NCI-H1105 treated with DMSO at 0.1 percent for 48 hours (cell line): Measurements from ENCODE around the gene RAI14.
"Not testable (repeated sequence)": the region's sequence is repeated elsewhere in the genome, so short reads cannot be mapped to it uniquely, and the experiment has no call there.

ENCODE experiments used
- DNase-seq: peaks from one replicate; lab custom pipeline; 2025; lab: John Stamatoyannopoulos, UW

RAI14 gene

DNA sequence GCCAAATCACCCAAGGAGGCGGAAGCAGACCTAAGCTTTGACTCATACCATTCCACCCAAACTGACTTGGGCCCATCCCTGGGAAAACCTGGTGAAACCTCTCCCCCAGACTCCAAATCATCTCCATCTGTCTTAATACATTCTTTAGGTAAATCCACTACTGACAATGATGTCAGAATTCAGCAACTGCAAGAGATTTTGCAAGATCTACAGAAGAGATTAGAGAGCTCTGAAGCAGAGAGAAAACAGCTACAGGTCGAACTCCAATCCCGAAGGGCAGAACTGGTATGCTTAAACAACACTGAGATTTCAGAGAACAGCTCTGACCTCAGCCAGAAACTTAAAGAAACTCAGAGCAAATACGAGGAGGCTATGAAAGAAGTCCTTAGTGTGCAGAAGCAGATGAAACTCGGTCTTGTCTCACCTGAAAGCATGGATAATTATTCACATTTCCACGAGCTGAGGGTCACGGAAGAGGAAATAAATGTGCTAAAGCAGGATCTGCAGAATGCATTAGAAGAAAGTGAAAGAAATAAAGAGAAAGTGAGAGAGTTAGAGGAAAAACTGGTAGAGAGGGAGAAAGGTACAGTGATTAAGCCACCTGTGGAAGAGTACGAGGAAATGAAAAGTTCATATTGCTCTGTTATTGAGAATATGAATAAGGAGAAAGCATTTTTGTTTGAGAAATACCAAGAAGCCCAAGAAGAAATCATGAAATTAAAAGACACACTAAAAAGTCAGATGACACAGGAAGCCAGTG lies 167.0 kb downstream of the RAI14 start:
- no peak for DNase-seq

DNA sequence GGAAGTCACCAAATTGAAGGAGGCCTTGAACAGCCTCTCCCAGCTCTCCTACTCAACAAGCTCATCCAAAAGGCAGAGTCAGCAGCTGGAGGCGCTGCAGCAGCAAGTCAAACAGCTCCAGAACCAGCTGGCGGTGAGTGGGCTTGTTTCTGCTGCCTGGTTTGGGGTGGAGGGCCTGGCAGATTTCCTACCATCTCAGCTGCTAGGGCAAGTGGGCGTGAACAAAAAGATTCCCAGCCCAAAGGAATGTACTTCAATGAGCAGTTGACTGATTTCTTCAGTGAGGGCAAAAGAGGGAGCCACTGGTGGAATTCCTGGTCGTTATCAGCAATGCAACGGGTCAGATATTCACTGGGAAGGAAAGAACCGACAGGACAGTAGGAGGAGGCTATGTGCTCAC lies 170.2 kb downstream of the RAI14 start:
- DNase-seq, result no peak

GRCh38 chr5:34827588-34828506 lies 171.7 kb downstream of the RAI14 start:
- no peak for DNase-seq

DNA sequence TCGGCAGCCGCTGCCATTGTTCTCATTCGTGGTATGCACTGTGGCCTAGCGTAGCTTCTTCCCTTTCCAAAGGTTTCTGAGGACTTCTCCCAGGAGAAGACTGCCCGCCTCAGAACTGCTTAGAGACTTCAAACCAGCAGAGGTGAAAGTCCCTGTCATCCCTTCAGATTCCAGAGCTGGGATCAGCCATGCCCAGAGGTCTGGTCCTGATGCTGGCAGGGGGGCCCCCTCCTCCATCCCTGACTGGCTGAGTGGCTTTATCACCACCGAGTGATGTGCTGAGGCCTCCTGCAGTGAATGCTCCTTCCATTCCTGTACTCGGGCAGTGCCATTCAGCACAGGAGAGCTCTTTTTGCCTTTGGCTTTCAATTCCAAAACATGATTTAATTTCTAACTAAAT lies 174.7 kb downstream of the RAI14 start:
- DNase-seq, result not testable (repeated sequence)

DNA sequence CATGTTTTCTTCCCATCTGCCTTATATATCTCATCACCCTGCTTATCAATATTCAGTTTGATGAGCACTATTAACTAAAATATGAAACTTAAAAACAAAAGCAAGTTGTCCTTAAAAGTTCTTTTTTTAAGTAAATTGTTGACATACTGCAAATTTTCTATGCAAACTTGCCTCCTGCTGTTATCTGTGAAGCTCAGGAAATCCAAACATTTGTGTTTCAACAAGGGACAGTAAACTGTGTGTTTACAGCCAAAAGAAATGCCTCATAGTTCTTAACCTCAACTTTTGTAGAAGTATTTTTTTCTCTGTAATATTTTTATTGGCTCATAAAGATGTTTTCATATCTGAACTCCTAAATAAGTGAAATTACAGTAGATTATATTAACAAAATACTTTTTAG lies 175.2 kb downstream of the RAI14 start:
- DNase-seq, result no peak

DNA sequence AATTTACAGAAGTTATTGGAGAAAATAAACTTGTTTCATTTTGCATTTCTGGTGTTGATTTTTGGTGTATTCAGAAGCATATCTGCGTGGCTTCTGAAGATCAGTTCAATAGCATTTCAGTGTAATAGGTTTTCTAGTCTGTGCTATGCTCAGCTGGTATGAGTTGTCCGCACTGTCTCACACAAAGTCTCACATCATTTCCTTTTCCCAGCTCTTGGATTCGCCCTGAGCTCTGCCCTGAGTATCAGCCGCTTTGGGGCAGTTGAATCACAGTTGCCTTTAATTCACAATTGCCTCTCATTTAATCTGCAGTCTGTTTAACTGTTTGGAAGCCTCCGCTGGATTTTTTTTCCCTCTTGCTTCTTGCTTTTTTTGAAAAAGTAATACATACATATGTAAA lies 176.4 kb downstream of the RAI14 start:
- DNase-seq, result no peak

GRCh38 chr5:34833090-34833489 lies 177.0 kb downstream of the RAI14 start:
- DNase-seq, result no peak

- no peak for DNase-seq
These were observed 178.1 kb downstream of the RAI14 start for GRCh38 chr5:34833976-34834793.

GRCh38 chr5:34834794-34835089 lies 178.6 kb downstream of the RAI14 start:
- DNase-seq, result no peak

GRCh38 chr5:34835664-34836063 lies 179.5 kb downstream of the RAI14 start:
- DNase-seq, result no peak

GRCh38 chr5:34838785-34839714 lies 182.9 kb downstream of the RAI14 start, which contains the start of gene TTC23L:
Gene TTC23L, plus strand, starts transcription at chr5:34839164. Its CDS starts 1,508 bp downstream, at chr5:34840672.
- DNase-seq, result peak; percentile 95

DNA sequence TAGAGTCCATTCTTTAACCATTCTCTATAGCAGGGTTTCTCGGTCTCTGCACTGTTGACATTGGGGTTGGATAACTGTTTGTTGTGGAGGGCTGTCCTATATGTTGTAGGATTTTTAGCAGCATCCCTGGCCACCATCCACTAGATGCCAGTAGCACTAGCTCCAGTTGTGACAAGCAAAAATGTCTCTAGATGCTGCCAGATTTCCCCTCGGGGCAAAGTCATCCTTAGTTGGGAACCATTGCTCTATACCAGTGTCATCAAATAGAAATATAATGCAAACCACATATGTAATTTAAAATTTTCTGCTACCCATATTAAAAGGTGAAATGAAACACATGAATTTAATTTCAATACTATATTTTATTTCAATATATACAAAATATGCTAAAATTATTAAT lies 185.7 kb downstream of the RAI14 start:
- no peak for DNase-seq

GRCh38 chr5:34842554-34842953 lies 186.4 kb downstream of the RAI14 start:
- DNase-seq, result no peak

DNA sequence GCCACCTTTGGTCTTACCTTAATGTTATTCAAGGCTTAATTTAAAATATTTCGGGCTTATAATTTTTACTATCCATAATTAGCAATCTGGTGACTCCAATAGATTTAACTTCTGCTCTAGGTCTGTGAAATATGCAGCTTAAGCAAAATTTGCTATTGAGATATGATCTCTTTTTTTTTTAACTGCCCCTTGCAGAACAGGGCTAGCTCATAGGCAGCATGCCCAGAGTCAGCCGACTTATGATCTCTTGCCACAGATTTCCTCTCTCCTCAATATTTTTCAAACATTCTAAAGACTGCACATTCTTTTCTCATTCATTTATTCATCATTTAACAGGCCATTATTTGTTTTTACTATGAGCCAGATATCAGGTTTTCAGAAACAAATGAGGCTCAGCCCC lies 187.4 kb downstream of the RAI14 start:
- no peak for DNase-seq

GRCh38 chr5:34844106-34844505 lies 188.0 kb downstream of the RAI14 start:
- no peak for DNase-seq

DNA sequence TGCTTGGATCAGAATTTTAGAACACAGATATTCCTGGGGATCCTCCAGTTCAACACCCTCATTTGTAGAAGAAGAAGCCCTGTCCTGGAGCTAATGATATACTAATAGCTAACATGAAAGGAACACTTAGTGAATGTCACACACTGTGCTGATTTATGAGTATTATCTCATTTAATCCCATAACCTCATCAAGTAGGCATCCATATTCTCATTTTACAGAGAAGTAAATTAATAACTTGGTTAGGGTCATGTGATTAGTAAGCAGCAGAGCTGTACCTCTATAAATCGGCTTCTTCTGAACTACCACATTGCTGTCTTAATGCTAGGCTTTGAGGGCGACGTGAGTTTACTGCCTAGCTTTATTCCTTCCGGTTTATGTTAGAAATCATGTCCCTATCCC lies 188.9 kb downstream of the RAI14 start:
- DNase-seq, result no peak

DNA sequence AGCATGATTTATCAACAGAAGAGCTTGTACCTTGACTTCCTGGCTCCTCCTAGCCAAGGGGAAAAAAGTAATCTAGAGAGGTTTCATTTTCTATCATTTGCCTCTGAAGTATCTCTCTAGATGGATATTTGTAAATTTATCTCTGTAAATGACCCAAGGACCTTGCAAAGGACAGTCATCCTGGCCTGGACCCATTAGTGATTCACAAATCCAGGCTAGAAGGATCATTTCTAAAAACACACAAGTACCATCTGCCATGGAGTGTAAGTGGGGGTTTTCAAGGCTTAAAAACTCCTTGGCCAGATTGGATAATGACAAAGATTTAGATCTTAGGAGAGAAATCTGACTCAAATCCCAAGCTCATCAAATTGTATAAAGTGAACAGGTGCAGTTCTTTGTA lies 190.9 kb downstream of the RAI14 start:
- no peak for DNase-seq

- DNase-seq, result no peak
These were observed 191.4 kb downstream of the RAI14 start for GRCh38 chr5:34847552-34847951.

DNA sequence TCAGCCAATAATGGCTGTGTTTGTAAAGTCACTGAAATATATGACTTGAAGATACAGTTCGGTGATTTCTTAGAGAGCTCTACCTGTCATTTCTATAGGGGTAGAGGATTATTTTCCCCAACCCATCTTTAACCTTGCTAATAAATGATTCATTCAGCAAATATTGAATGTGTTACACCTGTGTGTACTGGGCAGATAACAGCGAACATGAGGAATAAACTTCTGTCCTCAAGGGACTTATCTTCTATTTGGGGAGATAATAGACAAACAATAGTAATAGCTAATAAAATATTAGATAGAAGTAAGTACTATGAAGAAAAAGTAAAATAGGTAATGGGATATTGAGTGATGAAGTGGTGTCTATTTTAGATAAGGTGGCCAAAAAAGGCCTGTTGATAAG lies 192.1 kb downstream of the RAI14 start:
- DNase-seq, result no peak

- no peak for DNase-seq
These were observed 193.1 kb downstream of the RAI14 start for GRCh38 chr5:34849253-34849652.

DNA sequence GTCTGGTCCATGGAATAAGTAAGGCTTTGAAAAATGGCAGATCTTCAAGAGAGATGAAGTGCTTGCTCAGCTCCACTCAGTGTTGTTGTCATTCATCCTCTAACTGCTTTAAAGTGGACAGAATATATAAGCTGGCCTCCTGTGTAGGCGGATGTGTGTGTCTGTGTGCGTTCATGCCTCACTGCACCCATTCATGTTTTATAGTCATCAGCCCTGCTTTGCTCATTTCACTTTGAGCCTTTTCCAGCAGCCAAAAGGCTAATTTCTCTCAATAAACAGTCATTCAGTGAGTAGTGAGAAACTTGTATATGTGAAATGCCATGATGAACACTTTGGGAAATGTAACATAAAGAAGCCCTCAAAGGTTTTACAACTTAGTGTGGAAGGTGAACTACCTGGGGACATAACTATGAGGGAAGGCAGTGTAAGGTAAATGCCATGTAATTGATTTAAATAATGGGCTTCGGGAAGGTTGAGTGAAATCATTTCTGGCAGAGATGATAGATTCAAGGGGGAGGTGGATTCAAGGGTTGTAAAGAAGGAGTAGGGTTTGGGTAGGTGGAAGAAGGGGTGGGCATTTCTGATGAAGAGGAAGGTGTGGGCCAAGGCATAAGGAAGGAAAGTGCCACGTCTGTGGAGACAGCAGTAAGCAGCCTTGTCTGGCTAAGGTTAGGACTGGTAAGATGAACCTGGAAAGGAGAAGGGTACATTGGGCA lies 198.5 kb downstream of the RAI14 start:
- peak; percentile 92 for DNase-seq
